HepG2 (cell line): ENCODE data around the gene ANKIB1. TPM values are rescaled to one million over a fixed set of nuclear protein-coding genes. Genes with fewer than 3 reads are reported as not detected.

Source experiments
- ATAC-seq: fragments of 200-7000 bp; cut with Tn5 transposase; 3 replicates; pipeline ENCODE4 v1.9.1; 2020; ENCODE audit warnings: mild to moderate bottlenecking, moderate library complexity
- BruUV-seq: library from RNA; stranded (reverse); fragments of 400-500 nt; replicated peaks from 2 replicates; lab custom pipeline; 2021; lab: Mats Ljungman, UMichigan
- CTCF ChIA-PET: fragments of 300-600 bp; formaldehyde crosslinking; extraction: SDS; loops from one replicate; lab custom pipeline; 2021; ENCODE audit warnings: low total read pairs, inconsistent platforms, low intra/inter-chr PET ratio; lab: Yijun Ruan, JAX
- POLR2A ChIA-PET: fragments of 350-600 bp; sonication (Branson Sonifier 250); formaldehyde crosslinking; loops from one replicate; lab custom pipeline; 2020; ENCODE audit warnings: antibody characterized with exemption, inconsistent platforms; lab: Yijun Ruan, JAX
- DNase-seq: peaks from one replicate; pipeline ENCODE4 v3.0.0-alpha.2; 2015; ENCODE audit warnings: low spot score
- FAIRE-seq: peaks from 3 replicates; lab custom pipeline; 2011; peaks lifted over from hg19 to GRCh38; lab: Jason Lieb, UNC
- H2AFZ ChIP-seq: one replicate; pipeline ENCODE4 v1.6.1; 2011; ENCODE audit warnings: low read length, inconsistent platforms
- H3K27ac ChIP-seq: fragments of 300-600 bp; 3 replicates; pipeline ENCODE4 v1.8.0; 2011; ENCODE audit warnings: mixed run types, mild to moderate bottlenecking, mixed read lengths, low read length, inconsistent platforms; ENCODE audit not compliant: insufficient read depth; ENCODE audit errors: extremely low read length
- H3K27me3 ChIP-seq, 2 experiments: fragments of 200-600 bp in 1 of 2; 2 replicates in 1 of 2; 3 replicates in 1 of 2; pipeline versions ENCODE4 v1.6.0 to v1.8.0; 2011; ENCODE audit warnings: low read length in 2 of 2, mild to moderate bottlenecking in 2 of 2, moderate library complexity in 2 of 2, inconsistent platforms in 1 of 2; ENCODE audit not compliant: insufficient read depth in 2 of 2, control insufficient read depth in 1 of 2
- H3K36me3 ChIP-seq, 2 experiments: fragments of 200-600 bp in 1 of 2; replicated peaks in 1 of 2; 2 replicates in 1 of 2; 3 replicates in 1 of 2; pipeline versions ENCODE4 v1.5.1 to v1.8.0; 2011; ENCODE audit warnings: low read length in 2 of 2, inconsistent platforms in 1 of 2; ENCODE audit not compliant: insufficient read depth in 2 of 2, control insufficient read depth in 1 of 2
- H3K4me1 ChIP-seq: 2 replicates; pipeline ENCODE4 v1.5.1; 2012; ENCODE audit warnings: low read length, inconsistent platforms; ENCODE audit not compliant: insufficient read depth
- H3K4me2 ChIP-seq: 2 replicates; pipeline ENCODE4 v1.6.0; 2011; ENCODE audit warnings: low read depth, low read length, inconsistent platforms
- H3K4me3 ChIP-seq, 3 experiments: fragments of 200-600 bp in 1 of 3; sonication (generic), shearing (Covaris generic) in 1 of 3; replicated peaks in 1 of 3; 2 replicates each; pipeline ENCODE4 v1.5.1; 2011 to 2016; ENCODE audit warnings: low read length in 3 of 3, inconsistent platforms in 2 of 3, low read depth in 2 of 3, mild to moderate bottlenecking in 2 of 3, control low read depth in 1 of 3, mixed read lengths in 1 of 3; ENCODE audit not compliant: insufficient read depth in 1 of 3
- H3K79me2 ChIP-seq: one replicate; pipeline ENCODE4 v1.6.1; 2011; ENCODE audit warnings: low read length, inconsistent platforms; ENCODE audit not compliant: insufficient read depth
- H3K9ac ChIP-seq: 2 replicates; pipeline ENCODE4 v1.6.0; 2011; ENCODE audit warnings: mild to moderate bottlenecking, low read depth, low read length, inconsistent platforms; ENCODE audit not compliant: insufficient read depth
- H3K9me3 ChIP-seq: 2 replicates; pipeline ENCODE4 v1.5.1; 2012; ENCODE audit warnings: mild to moderate bottlenecking, low read length
- H4K20me1 ChIP-seq: 2 replicates; pipeline ENCODE4 v1.6.0; 2011; ENCODE audit warnings: inconsistent platforms, mild to moderate bottlenecking, low read length, moderate library complexity; ENCODE audit not compliant: insufficient read depth
- BCL6 ChIP-seq: IDR thresholded peaks from 2 replicates; pipeline ENCODE4 v1.6.1; 2016; ENCODE audit warnings: missing genetic modification reagents, missing compliant biosample characterization
- HNRNPK ChIP-seq: fragments of 200-400 bp; formaldehyde crosslinking; IDR thresholded peaks from 2 replicates; pipeline ENCODE4 v1.6.1; 2018; ENCODE audit warnings: low read length, low read depth, moderate library complexity, mild to moderate bottlenecking; ENCODE audit not compliant: poor library complexity, severe bottlenecking
- HNRNPLL ChIP-seq: fragments of 200-400 bp; formaldehyde crosslinking; IDR thresholded peaks from 2 replicates; pipeline ENCODE4 v1.6.1; 2017; ENCODE audit warnings: mild to moderate bottlenecking, low read depth, low read length; ENCODE audit not compliant: poor library complexity, severe bottlenecking
- KAT7 ChIP-seq: IDR thresholded peaks from 2 replicates; pipeline ENCODE4 v1.6.1; 2018; ENCODE audit warnings: borderline replicate concordance, missing compliant biosample characterization
- MTF1 ChIP-seq: sonication (generic); formaldehyde crosslinking; IDR thresholded peaks from 2 replicates; pipeline ENCODE4 v1.5.0; 2020; ENCODE audit warnings: missing genetic modification reagents
- MYC ChIP-seq: sonication (generic); formaldehyde crosslinking; IDR thresholded peaks from 2 replicates; pipeline ENCODE4 v1.9.0; 2021; ENCODE audit warnings: missing genetic modification reagents, borderline replicate concordance
- NR2F1 ChIP-seq, 2 experiments: fragments of 450-650 bp in 1 of 2; formaldehyde crosslinking in 1 of 2; IDR thresholded peaks; 2 replicates each; pipeline versions ENCODE4 v1.5.0 to v1.6.1; 2016 to 2020; ENCODE audit warnings: mild to moderate bottlenecking in 1 of 2, missing compliant biosample characterization in 1 of 2, missing genetic modification reagents in 1 of 2, moderate library complexity in 1 of 2
- POLR2G ChIP-seq: fragments of 200-400 bp; formaldehyde crosslinking; IDR thresholded peaks from 2 replicates; pipeline ENCODE4 v1.6.1; 2018; ENCODE audit warnings: mild to moderate bottlenecking, low read depth, low read length, moderate library complexity
- REPIN1 ChIP-seq: sonication (generic); formaldehyde crosslinking; IDR thresholded peaks from 2 replicates; pipeline ENCODE4 v1.8.0; 2022; ENCODE audit warnings: missing genetic modification reagents, low read depth, mild to moderate bottlenecking, borderline replicate concordance
- REXO4 ChIP-seq: sonication (generic); formaldehyde crosslinking; IDR thresholded peaks from 2 replicates; pipeline ENCODE4 v1.8.0; 2022; ENCODE audit warnings: missing genetic modification reagents, mild to moderate bottlenecking, borderline replicate concordance
- TEF ChIP-seq: sonication (generic); formaldehyde crosslinking; IDR thresholded peaks from 2 replicates; pipeline ENCODE4 v1.5.0; 2020; ENCODE audit warnings: missing genetic modification reagents
- YEATS2 ChIP-seq: sonication (generic); formaldehyde crosslinking; IDR thresholded peaks from 2 replicates; pipeline ENCODE4 v1.4.0; 2020; ENCODE audit warnings: missing genetic modification reagents, borderline replicate concordance
- ZBTB44 ChIP-seq: sonication (generic); formaldehyde crosslinking; IDR thresholded peaks from 2 replicates; pipeline ENCODE4 v1.4.0; 2020; ENCODE audit warnings: missing genetic modification reagents
- ZNF3 ChIP-seq: IDR thresholded peaks from 2 replicates; pipeline ENCODE4 v1.7.0; 2017; ENCODE audit warnings: inconsistent platforms
- ZNF570 ChIP-seq: sonication (generic); formaldehyde crosslinking; IDR thresholded peaks from 2 replicates; pipeline ENCODE4 v1.4.0; 2020; ENCODE audit warnings: mild to moderate bottlenecking, missing genetic modification reagents, borderline replicate concordance
- ZNF629 ChIP-seq: sonication (generic); formaldehyde crosslinking; conservative IDR thresholded peaks from 2 replicates; pipeline ENCODE4 v1.5.0; 2020; ENCODE audit warnings: missing genetic modification reagents
- WGBS: methylation state at CpG from one replicate; pipeline ENCODE4 v1.1.6; 2017; ENCODE audit warnings: low lambda C conversion rate; 5-methylcytosine and 5-hydroxymethylcytosine counted together
- in situ Hi-C: cut with HindIII; loops from 2 replicates; pipeline ENCODE4 v1.10.0; 2017; ENCODE audit warnings: low pct_unique_long_range_greater_than_20kb; ENCODE audit not compliant: extremely low pct_ligation_motif_present
- intact Hi-C: fragments of 100-400 bp; cut with micrococcal nuclease; formaldehyde crosslinking; loops from one replicate; pipeline ENCODE4 v1.10.0; 2022; ENCODE audit not compliant: unreplicated experiment
- polyA plus RNA-seq, 8 experiments: library from polyadenylated mRNA; depleted of rRNA in 3 of 8; stranded (reverse) in 7 of 8; unstranded in 1 of 8; fragments of >200 nt; fragmentation: Illumina TruSeq in 4 of 8; extraction: Trizol in 4 of 8; gene quantifications; 2 replicates each; pipeline versions ENCODE4 v1.2.1 to v1.2.3, GENCODE V29; 2011 to 2016; ENCODE audit warnings: low read depth in 4 of 8, missing spikeins in 1 of 8, mixed read lengths in 1 of 8; ENCODE audit not compliant: insufficient read depth in 1 of 8
- total RNA-seq, 5 experiments: library from RNA; depleted of rRNA; stranded (reverse); fragments of >200 nt; fragmentation: Illumina TruSeq; extraction: Trizol; gene quantifications; 2 replicates each; pipeline ENCODE4 v1.2.3, GENCODE V29; 2016; ENCODE audit warnings: low read depth in 1 of 5
- TF ChIP-seq, protein P1 (sequence below): IDR thresholded peaks from 2 replicates; pipeline ENCODE4 v1.6.1; 2016; ENCODE audit warnings: low read depth, control low read depth
- TF ChIP-seq, protein P2 (sequence below): sonication (generic); formaldehyde crosslinking; conservative IDR thresholded peaks from 2 replicates; pipeline ENCODE4 v1.8.0; 2022; ENCODE audit warnings: low read depth, missing genetic modification reagents
- TF ChIP-seq, protein P3 (sequence below): sonication (generic); formaldehyde crosslinking; IDR thresholded peaks from 2 replicates; pipeline ENCODE4 v1.5.1; 2020; ENCODE audit warnings: mild to moderate bottlenecking, moderate library complexity, missing genetic modification reagents

Gene ANKIB1
- total and polyA plus RNA-seq, 2 of the 13 experiments (the other 11 are each of a cell fraction or from before 2014, with no cell fraction given) = 28.7 to 29.6 TPM

DNA sequence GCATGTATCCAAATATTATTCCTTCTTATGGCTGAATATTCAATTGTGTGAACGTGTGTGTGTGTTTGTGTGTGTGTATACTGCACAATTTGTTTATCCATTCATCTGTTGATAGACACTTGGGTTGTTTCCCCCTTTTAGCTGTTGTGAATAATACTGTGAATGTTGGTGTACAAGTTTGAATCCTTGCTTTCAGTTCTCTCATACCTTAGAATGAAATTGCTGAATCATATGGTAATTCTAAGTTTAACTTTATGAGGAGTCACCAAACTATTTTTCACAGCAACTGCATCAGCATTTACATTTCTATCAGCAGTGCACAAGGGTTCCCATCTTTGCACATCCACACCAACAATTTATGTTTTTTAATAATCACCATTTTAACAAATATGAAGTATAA, 114.6 kb downstream of the ANKIB1 start:
- H3K4me3 ChIP-seq = no peak overlapping the region
- in situ Hi-C loops (no loop called here), intact Hi-C loops (no loop called here)
- H4K20me1 ChIP-seq = no peaks in the 10 kb centered on the region
- H3K27me3 ChIP-seq = no peaks in the 10 kb centered on the region
- H3K79me2 ChIP-seq = no peaks in the 10 kb centered on the region
- ChIA-PET CTCF (no interaction called here), POLR2A (no interaction called here)
- DNase-seq = no peak
- H3K36me3 ChIP-seq = peaks cover 2 to 20% of the 10 kb centered on the region in 2 experiments; a peak in 2 of 5 replicates
- no TSS peak for BruUV-seq
- no peak for FAIRE-seq
- no peak overlapping the region for H2AFZ ChIP-seq
- 95% methylated on average over 1 of the region's 1 CpG for WGBS
- H3K9ac ChIP-seq = no peak overlapping the region
- no peak for ATAC-seq
- TF ChIP-seq ZBTB44 (no peak), BCL6 (CRISPR knock-in tag) (no peak), YEATS2 (CRISPR knock-in tag) (no peak), HNRNPLL (no peak), REXO4 (CRISPR knock-in tag) (no peak), NR2F1 (CRISPR knock-in tag; IDR thresholded peaks at IDR 0.05) (no peak), KAT7 (no peak), ZNF629 (no peak), REPIN1 (CRISPR knock-in tag) (no peak), ZNF570 (CRISPR knock-in tag) (no peak), MTF1 (CRISPR knock-in tag) (no peak), TEF (CRISPR knock-in tag) (no peak), ZNF3 (CRISPR knock-in tag) (no peak), HNRNPK (no peak), MYC (CRISPR knock-in tag) (no peak), POLR2G (no peak)
- TF ChIP-seq, protein P1, sequence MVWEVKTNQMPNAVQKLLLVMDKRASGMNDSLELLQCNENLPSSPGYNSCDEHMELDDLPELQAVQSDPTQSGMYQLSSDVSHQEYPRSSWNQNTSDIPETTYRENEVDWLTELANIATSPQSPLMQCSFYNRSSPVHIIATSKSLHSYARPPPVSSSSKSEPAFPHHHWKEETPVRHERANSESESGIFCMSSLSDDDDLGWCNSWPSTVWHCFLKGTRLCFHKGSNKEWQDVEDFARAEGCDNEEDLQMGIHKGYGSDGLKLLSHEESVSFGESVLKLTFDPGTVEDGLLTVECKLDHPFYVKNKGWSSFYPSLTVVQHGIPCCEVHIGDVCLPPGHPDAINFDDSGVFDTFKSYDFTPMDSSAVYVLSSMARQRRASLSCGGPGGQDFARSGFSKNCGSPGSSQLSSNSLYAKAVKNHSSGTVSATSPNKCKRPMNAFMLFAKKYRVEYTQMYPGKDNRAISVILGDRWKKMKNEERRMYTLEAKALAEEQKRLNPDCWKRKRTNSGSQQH (CRISPR knock-in tag) = no peak
- TF ChIP-seq, protein P2, sequence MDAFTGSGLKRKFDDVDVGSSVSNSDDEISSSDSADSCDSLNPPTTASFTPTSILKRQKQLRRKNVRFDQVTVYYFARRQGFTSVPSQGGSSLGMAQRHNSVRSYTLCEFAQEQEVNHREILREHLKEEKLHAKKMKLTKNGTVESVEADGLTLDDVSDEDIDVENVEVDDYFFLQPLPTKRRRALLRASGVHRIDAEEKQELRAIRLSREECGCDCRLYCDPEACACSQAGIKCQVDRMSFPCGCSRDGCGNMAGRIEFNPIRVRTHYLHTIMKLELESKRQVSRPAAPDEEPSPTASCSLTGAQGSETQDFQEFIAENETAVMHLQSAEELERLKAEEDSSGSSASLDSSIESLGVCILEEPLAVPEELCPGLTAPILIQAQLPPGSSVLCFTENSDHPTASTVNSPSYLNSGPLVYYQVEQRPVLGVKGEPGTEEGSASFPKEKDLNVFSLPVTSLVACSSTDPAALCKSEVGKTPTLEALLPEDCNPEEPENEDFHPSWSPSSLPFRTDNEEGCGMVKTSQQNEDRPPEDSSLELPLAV (CRISPR knock-in tag) = no peak
- TF ChIP-seq, protein P3, sequence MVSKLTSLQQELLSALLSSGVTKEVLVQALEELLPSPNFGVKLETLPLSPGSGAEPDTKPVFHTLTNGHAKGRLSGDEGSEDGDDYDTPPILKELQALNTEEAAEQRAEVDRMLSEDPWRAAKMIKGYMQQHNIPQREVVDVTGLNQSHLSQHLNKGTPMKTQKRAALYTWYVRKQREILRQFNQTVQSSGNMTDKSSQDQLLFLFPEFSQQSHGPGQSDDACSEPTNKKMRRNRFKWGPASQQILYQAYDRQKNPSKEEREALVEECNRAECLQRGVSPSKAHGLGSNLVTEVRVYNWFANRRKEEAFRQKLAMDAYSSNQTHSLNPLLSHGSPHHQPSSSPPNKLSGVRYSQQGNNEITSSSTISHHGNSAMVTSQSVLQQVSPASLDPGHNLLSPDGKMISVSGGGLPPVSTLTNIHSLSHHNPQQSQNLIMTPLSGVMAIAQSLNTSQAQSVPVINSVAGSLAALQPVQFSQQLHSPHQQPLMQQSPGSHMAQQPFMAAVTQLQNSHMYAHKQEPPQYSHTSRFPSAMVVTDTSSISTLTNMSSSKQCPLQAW (CRISPR knock-in tag) = no peak
- no peaks in the 10 kb centered on the region for H3K4me1 ChIP-seq
- H3K27ac ChIP-seq = no peak overlapping the region
- H3K4me2 ChIP-seq = no peak overlapping the region
- no peaks in the 10 kb centered on the region for H3K9me3 ChIP-seq
